SK-N-SH treated with all-trans-retinoic acid at 6 μM for 48 hours (cell line): ENCODE results near the gene TPH1.

Experiments used
- ARNTL ChIP-seq: fragments of 450-650 bp; formaldehyde crosslinking; IDR thresholded peaks from 2 replicates; pipeline ENCODE4 v1.5.0; 2020; ENCODE audit warnings: low read depth, mild to moderate bottlenecking, moderate library complexity, borderline replicate concordance
- BACH2 ChIP-seq: fragments of 250-450 bp; sonication (Bioruptor Pico); IDR thresholded peaks from 2 replicates; pipeline ENCODE4 v1.9.0; 2021; ENCODE audit warnings: mild to moderate bottlenecking, borderline replicate concordance
- CREB5 ChIP-seq: fragments of 250-450 bp; sonication (Bioruptor Pico); IDR thresholded peaks from 2 replicates; pipeline ENCODE4 v1.5.1; 2020; ENCODE audit warnings: low read depth, mild to moderate bottlenecking, moderate library complexity
- ESRRG ChIP-seq: fragments of 250-450 bp; sonication (Bioruptor Pico); IDR thresholded peaks from 2 replicates; pipeline ENCODE4 v1.6.1; 2021; ENCODE audit warnings: mild to moderate bottlenecking
- GLIS3 ChIP-seq: fragments of 250-450 bp; sonication (Bioruptor Pico); IDR thresholded peaks from 2 replicates; pipeline ENCODE4 v1.5.0; 2020; ENCODE audit warnings: mild to moderate bottlenecking, moderate library complexity
- OSR1 ChIP-seq: fragments of 250-450 bp; sonication (Bioruptor Pico); IDR thresholded peaks from 2 replicates; pipeline ENCODE4 v1.8.0; 2022; ENCODE audit warnings: moderate library complexity, mild to moderate bottlenecking, inconsistent platforms
- PATZ1 ChIP-seq: fragments of 250-450 bp; sonication (Bioruptor Pico); IDR thresholded peaks from 2 replicates; pipeline ENCODE4 v1.8.0; 2020; ENCODE audit warnings: mild to moderate bottlenecking, moderate library complexity, borderline replicate concordance
- RARB ChIP-seq: fragments of 250-450 bp; sonication (Bioruptor Pico); IDR thresholded peaks from 2 replicates; pipeline ENCODE4 v1.8.0; 2021; ENCODE audit warnings: mild to moderate bottlenecking, moderate library complexity
- SNAI2 ChIP-seq: fragments of 250-450 bp; sonication (Bioruptor Pico); IDR thresholded peaks from 2 replicates; pipeline ENCODE4 v1.5.0; 2020; ENCODE audit warnings: mild to moderate bottlenecking, moderate library complexity
- TCF4 ChIP-seq: fragments of 250-450 bp; sonication (Bioruptor Pico); IDR thresholded peaks from 2 replicates; pipeline ENCODE4 v1.8.0; 2021; ENCODE audit warnings: mild to moderate bottlenecking, moderate library complexity, borderline replicate concordance
- ZFP3 ChIP-seq: fragments of 250-450 bp; sonication (Bioruptor Pico); IDR thresholded peaks from 2 replicates; pipeline ENCODE4 v1.5.0; 2020; ENCODE audit warnings: mild to moderate bottlenecking, moderate library complexity
- ZNF565 ChIP-seq: fragments of 450-650 bp; formaldehyde crosslinking; conservative IDR thresholded peaks from 2 replicates; pipeline ENCODE4 v1.5.0; 2020; ENCODE audit warnings: low read depth, mild to moderate bottlenecking, moderate library complexity
- ZNF70 ChIP-seq: fragments of 450-650 bp; formaldehyde crosslinking; IDR thresholded peaks from 2 replicates; pipeline ENCODE4 v1.5.0; 2020; ENCODE audit warnings: mild to moderate bottlenecking, moderate library complexity
- ZNF8 ChIP-seq: fragments of 450-650 bp; formaldehyde crosslinking; IDR thresholded peaks from 2 replicates; pipeline ENCODE4 v1.5.0; 2020; ENCODE audit warnings: mild to moderate bottlenecking, moderate library complexity

- TF ChIP-seq CREB5 (CRISPR knock-in tag) = no peak
- TF ChIP-seq ZNF8 = no peak
- no peak for TF ChIP-seq OSR1 (CRISPR knock-in tag)
- no peak for TF ChIP-seq SNAI2 (CRISPR knock-in tag)
- no peak for TF ChIP-seq RARB (CRISPR knock-in tag)
- TF ChIP-seq ZNF70 (CRISPR knock-in tag) = no peak
- TF ChIP-seq ARNTL = no peak
- no peak for TF ChIP-seq PATZ1
- no peak for TF ChIP-seq BACH2 (CRISPR knock-in tag)
- TF ChIP-seq GLIS3 (CRISPR knock-in tag) = no peak
- TF ChIP-seq ZFP3 (CRISPR knock-in tag) = no peak
- TF ChIP-seq TCF4 (CRISPR knock-in tag) = no peak
- TF ChIP-seq ZNF565 (CRISPR knock-in tag) = no peak
- TF ChIP-seq ESRRG (CRISPR knock-in tag) = no peak
Measured at GRCh38 chr11:18064450-18065054, 18.5 kb upstream of the TPH1 start.
